Measurements from ENCODE around the gene RAB4A.
A peak's percentile ranks its signal among the peaks of the same experiment; 100 is the strongest.

Gene RAB4A

GRCh38 chr1:229341774-229342655 lies 71.1 kb downstream of the RAB4A start:
- peak; percentile 77 to 83 for DNase-seq

- peak; percentile 56 to 63 for DNase-seq
These were observed 72.0 kb downstream of the RAB4A start, which contains the start of gene CCSAP for GRCh38 chr1:229342656-229343569. Gene CCSAP (minus strand): TSS chr1:229343047. CDS start chr1:229342465, 582 bp downstream.

GRCh38 chr1:229344139-229344538 lies 73.2 kb downstream of the RAB4A start:
- peak; percentile 20 to 37 for DNase-seq

DNA sequence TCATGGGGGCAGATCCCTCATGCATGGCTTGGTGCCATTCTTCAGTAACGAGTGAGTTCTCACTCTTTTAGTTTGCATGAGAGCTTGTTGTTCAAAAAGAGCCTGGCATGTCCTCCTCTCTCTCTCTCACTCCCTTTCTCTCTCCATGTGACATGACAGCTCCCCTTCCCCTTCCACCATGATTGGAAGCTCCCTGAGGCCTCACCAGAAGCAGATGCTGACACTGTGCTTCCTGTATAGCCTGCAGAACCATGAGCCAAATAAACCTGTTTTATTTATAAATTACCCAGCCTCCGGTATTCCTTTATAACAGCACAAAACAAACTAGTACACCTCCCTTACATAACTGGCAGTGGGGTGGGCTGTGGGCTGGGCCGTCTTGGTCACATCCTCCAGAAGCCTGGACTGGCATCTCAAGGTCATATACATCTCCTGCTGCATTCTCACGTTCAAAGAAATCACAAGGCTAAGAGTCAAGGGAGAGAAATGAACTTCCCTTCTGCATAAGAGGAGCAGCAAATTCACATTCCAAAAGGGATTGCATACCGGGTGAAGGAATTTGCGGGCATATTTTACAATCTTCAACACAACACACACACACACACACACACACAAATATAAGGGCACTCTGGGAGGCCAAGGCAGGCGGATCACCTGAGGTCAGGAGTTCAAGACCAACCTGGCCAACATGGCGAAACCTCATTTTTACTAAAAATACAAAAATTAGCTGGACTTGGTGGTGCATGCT lies 74.2 kb downstream of the RAB4A start:
- no peak for DNase-seq

- no peak for DNase-seq
These were observed 76.6 kb downstream of the RAB4A start for GRCh38 chr1:229347528-229347927.

GRCh38 chr1:229349463-229350385 lies 78.8 kb downstream of the RAB4A start:
- no peak for DNase-seq

GRCh38 chr1:229352975-229353374 lies 82.1 kb downstream of the RAB4A start:
- no peak for DNase-seq

DNA sequence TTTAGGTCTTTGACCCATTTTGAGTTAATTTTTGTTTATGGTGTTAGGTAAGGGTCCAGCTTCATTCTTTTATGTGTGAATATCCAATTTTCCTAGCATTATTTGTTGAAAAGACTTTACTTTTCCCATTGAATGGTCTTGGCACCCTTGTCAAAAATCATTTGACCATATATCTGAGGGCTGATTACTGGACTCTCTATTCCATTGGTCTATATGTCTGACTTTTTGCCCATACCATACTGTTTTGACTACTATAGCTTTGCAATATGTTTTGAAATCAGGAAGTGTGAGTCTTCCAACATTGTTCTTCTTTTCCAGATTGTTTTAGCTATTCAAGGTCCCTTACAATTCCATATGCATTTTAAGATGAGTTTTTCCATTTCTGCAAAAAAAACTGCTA lies 83.3 kb downstream of the RAB4A start:
- DNase-seq: no peak

Data from activated CD4-positive, alpha-beta T cell treated with anti-CD3 and anti-CD28 coated beads for 4 hours (primary cell).